OCI-LY7 (cell line): ENCODE results near the gene BRD2. TPM values are rescaled to one million over a fixed set of nuclear protein-coding genes. Genes with fewer than 3 reads are reported as not detected.
A peak's percentile ranks its signal among the peaks of the same experiment; 100 is the strongest.

Experiments used
- BruUV-seq: library from RNA; stranded (reverse); fragments of 400-500 nt; replicated peaks from 2 replicates; lab custom pipeline; 2021; lab: Mats Ljungman, UMichigan
- CTCF ChIA-PET: fragments of 300-600 bp; sonication (Branson Sonifier 250); formaldehyde crosslinking; loops from one replicate; lab custom pipeline; 2022; ENCODE audit warnings: antibody characterized with exemption; ENCODE audit not compliant: unreplicated experiment; lab: Charles Lee
- POLR2A ChIA-PET: fragments of 300-600 bp; sonication (Branson Sonifier 250); formaldehyde crosslinking; loops from one replicate; lab custom pipeline; 2022; ENCODE audit warnings: antibody characterized with exemption; lab: Charles Lee
- DNase-seq: peaks from one replicate; pipeline ENCODE4 v3.0.0-alpha.2; 2015; ENCODE audit warnings: low spot score
- H2AFZ ChIP-seq: fragments of 200-600 bp; sonication (generic), shearing (Covaris generic); 2 replicates; pipeline ENCODE4 v1.6.1; 2014; ENCODE audit warnings: mild to moderate bottlenecking, antibody characterized with exemption, low read length, moderate library complexity
- H3K27ac ChIP-seq: fragments of 200-600 bp; sonication (generic); 2 replicates; pipeline ENCODE4 v1.5.1; 2014; ENCODE audit warnings: mixed run types, low read depth, mild to moderate bottlenecking, moderate library complexity, low read length, inconsistent platforms; ENCODE audit not compliant: poor library complexity, severe bottlenecking
- H3K36me3 ChIP-seq: fragments of 200-600 bp; sonication (generic); 2 replicates; pipeline ENCODE4 v1.6.1; 2014; ENCODE audit warnings: mild to moderate bottlenecking, antibody characterized with exemption, low read length, moderate library complexity, mixed read lengths; ENCODE audit not compliant: insufficient read depth
- H3K4me1 ChIP-seq: fragments of 200-600 bp; sonication (generic); 2 replicates; pipeline ENCODE4 v1.5.1; 2014; ENCODE audit warnings: mild to moderate bottlenecking, low read length; ENCODE audit not compliant: insufficient read depth, poor library complexity, severe bottlenecking
- H3K4me2 ChIP-seq: fragments of 200-600 bp; sonication (generic); 2 replicates; pipeline ENCODE4 v1.6.1; 2014; ENCODE audit warnings: mild to moderate bottlenecking, low read length
- H3K4me3 ChIP-seq: fragments of 200-600 bp; sonication (generic); 2 replicates; pipeline ENCODE4 v1.5.1; 2014; ENCODE audit warnings: mild to moderate bottlenecking, low read depth, low read length; ENCODE audit not compliant: poor library complexity, severe bottlenecking
- H3K79me2 ChIP-seq: fragments of 200-600 bp; sonication (generic); 2 replicates; pipeline ENCODE4 v1.6.1; 2016; ENCODE audit warnings: low read depth, mild to moderate bottlenecking, low read length, moderate library complexity, mixed read lengths; ENCODE audit not compliant: insufficient read depth
- H3K9me2 ChIP-seq: fragments of 200-600 bp; sonication (generic); 2 replicates; pipeline ENCODE4 v1.6.1; 2016; ENCODE audit warnings: mild to moderate bottlenecking, low read length, mixed read lengths; ENCODE audit not compliant: insufficient read depth
- H3K9me3 ChIP-seq: fragments of 200-600 bp; sonication (generic); 2 replicates; pipeline ENCODE4 v1.6.1; 2014; ENCODE audit warnings: mild to moderate bottlenecking, mixed run types, low read length, mixed read lengths
- H4K20me1 ChIP-seq: fragments of 200-600 bp; sonication (generic); 2 replicates; pipeline ENCODE4 v1.6.1; 2014; ENCODE audit warnings: mild to moderate bottlenecking, antibody characterized with exemption, low read length, moderate library complexity, mixed read lengths; ENCODE audit not compliant: insufficient read depth
- EZH2phosphoT487 ChIP-seq: fragments of 200-600 bp; sonication (generic); IDR thresholded peaks from 2 replicates; pipeline ENCODE4 v1.6.1; 2018; ENCODE audit warnings: low read depth, borderline replicate concordance, mild to moderate bottlenecking, mixed run types, antibody characterized with exemption, low read length, moderate library complexity, mixed read lengths
- intact Hi-C: fragments of 100-400 bp; cut with micrococcal nuclease; formaldehyde crosslinking; loops from one replicate; pipeline ENCODE4 v1.10.0; 2022; ENCODE audit not compliant: unreplicated experiment
- total RNA-seq, 2 experiments: library from RNA; depleted of rRNA in 1 of 2; stranded (reverse); fragments of >200 nt in 1 of 2; shearing (Covaris generic) in 1 of 2; gene quantifications; 2 replicates each; pipeline ENCODE4 v1.2.3, GENCODE V29; 2014 to 2022
- TF ChIP-seq, protein P1 (sequence below): fragments of 200-600 bp; sonication (generic); conservative IDR thresholded peaks from 2 replicates; pipeline ENCODE4 v1.5.1; 2014; ENCODE audit warnings: mild to moderate bottlenecking, antibody characterized with exemption, low read length, moderate library complexity, mixed read lengths

Gene BRD2
- total RNA-seq, 2 experiments from 2014 or later = 236 to 326 TPM

DNA sequence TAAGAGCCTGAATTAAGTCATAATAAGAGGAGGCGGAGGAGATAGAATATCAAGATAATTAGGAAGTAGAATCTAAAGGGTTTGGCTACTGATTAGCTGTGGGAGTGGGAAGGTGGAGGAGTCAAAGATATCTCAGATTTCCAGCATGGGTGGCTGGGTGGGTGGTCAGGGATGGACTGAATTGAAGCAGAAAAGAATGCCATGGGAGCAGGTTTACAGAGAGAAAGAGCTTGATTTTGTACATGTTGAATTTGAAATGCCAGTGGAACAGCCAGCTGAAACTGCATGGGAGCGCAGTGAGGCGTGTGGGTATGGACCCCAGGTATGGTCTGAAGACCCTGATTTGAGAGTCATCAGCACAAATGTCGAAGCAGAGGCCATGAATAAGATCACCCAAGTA lies 14.1 kb upstream of the BRD2 start:
- BruUV-seq = no TSS peak
- Histone ChIP-seq H3K4me1 (peaks cover 60% of the 10 kb centered on the region), H3K79me2 (peaks cover 36% of the 10 kb centered on the region), H4K20me1 (no peaks in the 10 kb centered on the region), H3K9me3 (no peaks in the 10 kb centered on the region), H3K36me3 (peaks cover 14% of the 10 kb centered on the region), H3K27ac (peak overlapping the region; percentile 74), H3K4me3 (peak overlapping the region; percentile 75), H3K4me2 (peak overlapping the region; percentile 91), H2AFZ (peak overlapping the region; percentile 33; the same call in 1 of the 2 replicates), H3K9me2 (no peaks in the 10 kb centered on the region)
- no peak for DNase-seq
- intact Hi-C loops = no loop called here
- TF ChIP-seq EZH2phosphoT487 = no peak
- TF ChIP-seq, protein P1, sequence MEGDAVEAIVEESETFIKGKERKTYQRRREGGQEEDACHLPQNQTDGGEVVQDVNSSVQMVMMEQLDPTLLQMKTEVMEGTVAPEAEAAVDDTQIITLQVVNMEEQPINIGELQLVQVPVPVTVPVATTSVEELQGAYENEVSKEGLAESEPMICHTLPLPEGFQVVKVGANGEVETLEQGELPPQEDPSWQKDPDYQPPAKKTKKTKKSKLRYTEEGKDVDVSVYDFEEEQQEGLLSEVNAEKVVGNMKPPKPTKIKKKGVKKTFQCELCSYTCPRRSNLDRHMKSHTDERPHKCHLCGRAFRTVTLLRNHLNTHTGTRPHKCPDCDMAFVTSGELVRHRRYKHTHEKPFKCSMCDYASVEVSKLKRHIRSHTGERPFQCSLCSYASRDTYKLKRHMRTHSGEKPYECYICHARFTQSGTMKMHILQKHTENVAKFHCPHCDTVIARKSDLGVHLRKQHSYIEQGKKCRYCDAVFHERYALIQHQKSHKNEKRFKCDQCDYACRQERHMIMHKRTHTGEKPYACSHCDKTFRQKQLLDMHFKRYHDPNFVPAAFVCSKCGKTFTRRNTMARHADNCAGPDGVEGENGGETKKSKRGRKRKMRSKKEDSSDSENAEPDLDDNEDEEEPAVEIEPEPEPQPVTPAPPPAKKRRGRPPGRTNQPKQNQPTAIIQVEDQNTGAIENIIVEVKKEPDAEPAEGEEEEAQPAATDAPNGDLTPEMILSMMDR = no peak
- ChIA-PET CTCF (interaction anchor here (1.2 to 3.8 kb wide), 7 partner anchors 9 to 99 kb away, joined by 3 to 23 read pairs (median 6); no protein-coding TSS in a partner anchor), POLR2A (interaction anchor here (0.7 to 7.6 kb wide), 11 partner anchors 9 to 167 kb away, joined by 3 to 203 read pairs (median 9); partner anchors contain the start of genes BRD2 and HLA-DMB)

DNA sequence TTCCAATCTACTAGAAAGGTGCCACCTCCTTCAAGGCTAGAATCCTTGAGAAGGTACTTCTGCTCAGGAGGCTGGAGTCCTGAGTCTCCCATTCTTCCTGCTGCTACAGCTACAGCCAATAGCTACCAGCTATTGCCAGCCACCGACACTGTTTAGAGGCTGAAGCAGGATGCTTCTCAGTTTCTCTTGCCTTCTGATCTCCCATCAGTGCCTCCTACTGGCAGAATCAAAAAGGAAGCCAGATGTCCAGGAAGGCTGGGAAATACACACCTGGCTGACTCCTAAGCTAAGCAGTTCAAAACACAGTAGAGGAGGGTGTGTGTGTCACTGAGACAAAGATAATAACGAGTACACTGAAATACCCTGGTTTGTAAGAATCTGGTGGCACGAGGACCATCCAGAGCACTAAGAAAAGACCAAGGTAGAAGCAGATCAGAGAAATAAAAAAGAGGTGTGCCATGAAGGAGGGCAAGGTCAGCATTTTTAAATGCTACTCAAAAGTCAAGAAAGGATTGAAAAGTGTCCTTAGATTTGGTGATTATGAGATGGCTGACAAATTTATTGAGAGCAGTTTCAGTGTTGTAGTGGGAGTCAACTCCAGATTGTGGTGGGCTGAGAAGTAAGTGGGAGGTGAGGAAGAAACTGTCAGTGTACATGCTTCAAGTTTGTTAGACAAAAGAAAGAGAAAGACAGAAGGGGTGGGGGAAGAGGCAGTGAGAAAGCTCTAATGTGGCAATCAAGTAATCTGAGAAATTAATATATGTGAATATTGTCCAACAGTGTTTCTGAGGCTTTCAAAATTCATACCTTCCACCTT lies 13.2 kb upstream of the BRD2 start:
- Histone ChIP-seq H2AFZ (peak overlapping the region; percentile 33; the same call in 1 of the 2 replicates), H3K4me1 (peaks cover 50% of the 10 kb centered on the region), H3K9me3 (no peaks in the 10 kb centered on the region), H4K20me1 (no peaks in the 10 kb centered on the region), H3K36me3 (peaks cover 4% of the 10 kb centered on the region), H3K4me2 (peak overlapping the region; percentile 91), H3K9me2 (no peaks in the 10 kb centered on the region), H3K27ac (peak overlapping the region; percentile 74), H3K4me3 (peak overlapping the region; percentile 27), H3K79me2 (peaks cover 26% of the 10 kb centered on the region)
- TF ChIP-seq EZH2phosphoT487 = no peak
- TF ChIP-seq, protein P1 = peak; percentile 87
- ChIA-PET POLR2A (interaction anchor here (0.6 to 7.6 kb wide), 13 partner anchors 8 to 1148 kb away, joined by 3 to 203 read pairs (median 4); partner anchors contain the start of genes BRD2, HLA-DMB and LSM2), CTCF (interaction anchor here (0.7 to 3.8 kb wide), 6 partner anchors 15 to 100 kb away, joined by 3 to 23 read pairs (median 4); no protein-coding TSS in a partner anchor)
- intact Hi-C loops = no loop called here
- no TSS peak for BruUV-seq
- peak; percentile 76 for DNase-seq
